Muscle layer of duodenum (tissue), 2 donors: ENCODE measurements around the gene TC2N.
A peak's percentile ranks its signal among the peaks of the same experiment; 100 is the strongest.

Source experiments
- H3K27ac ChIP-seq: one replicate; pipeline ENCODE4 v1.7.0; 2013; ENCODE audit warnings: mild to moderate bottlenecking, low read length
- H3K27me3 ChIP-seq: one replicate; pipeline ENCODE4 v1.7.0; 2013; ENCODE audit warnings: low read depth, mild to moderate bottlenecking, control low read depth, low read length
- H3K36me3 ChIP-seq, 2 donors: one replicate each; pipeline ENCODE4 v1.7.0; 2013; ENCODE audit warnings: low read length in 2 of 2, control low read depth in 1 of 2, mild to moderate bottlenecking in 1 of 2; ENCODE audit not compliant: insufficient read depth in 2 of 2, control insufficient read depth in 1 of 2
- H3K4me1 ChIP-seq, 2 donors: one replicate each; pipeline ENCODE4 v1.7.0; 2013; ENCODE audit warnings: low read length in 2 of 2, mild to moderate bottlenecking in 2 of 2, control low read depth in 1 of 2, moderate library complexity in 1 of 2; ENCODE audit not compliant: insufficient read depth in 2 of 2, control insufficient read depth in 1 of 2
- H3K4me3 ChIP-seq, 2 donors: one replicate each; pipeline ENCODE4 v1.7.0; 2013; ENCODE audit warnings: low read length in 2 of 2, low read depth in 1 of 2, mild to moderate bottlenecking in 1 of 2
- H3K9me3 ChIP-seq, 2 donors: one replicate each; pipeline ENCODE4 v1.7.0; 2013; ENCODE audit warnings: low read length in 2 of 2, control low read depth in 1 of 2, mild to moderate bottlenecking in 1 of 2; ENCODE audit not compliant: control insufficient read depth in 1 of 2
- donor health status: healthy.

Gene TC2N

DNA sequence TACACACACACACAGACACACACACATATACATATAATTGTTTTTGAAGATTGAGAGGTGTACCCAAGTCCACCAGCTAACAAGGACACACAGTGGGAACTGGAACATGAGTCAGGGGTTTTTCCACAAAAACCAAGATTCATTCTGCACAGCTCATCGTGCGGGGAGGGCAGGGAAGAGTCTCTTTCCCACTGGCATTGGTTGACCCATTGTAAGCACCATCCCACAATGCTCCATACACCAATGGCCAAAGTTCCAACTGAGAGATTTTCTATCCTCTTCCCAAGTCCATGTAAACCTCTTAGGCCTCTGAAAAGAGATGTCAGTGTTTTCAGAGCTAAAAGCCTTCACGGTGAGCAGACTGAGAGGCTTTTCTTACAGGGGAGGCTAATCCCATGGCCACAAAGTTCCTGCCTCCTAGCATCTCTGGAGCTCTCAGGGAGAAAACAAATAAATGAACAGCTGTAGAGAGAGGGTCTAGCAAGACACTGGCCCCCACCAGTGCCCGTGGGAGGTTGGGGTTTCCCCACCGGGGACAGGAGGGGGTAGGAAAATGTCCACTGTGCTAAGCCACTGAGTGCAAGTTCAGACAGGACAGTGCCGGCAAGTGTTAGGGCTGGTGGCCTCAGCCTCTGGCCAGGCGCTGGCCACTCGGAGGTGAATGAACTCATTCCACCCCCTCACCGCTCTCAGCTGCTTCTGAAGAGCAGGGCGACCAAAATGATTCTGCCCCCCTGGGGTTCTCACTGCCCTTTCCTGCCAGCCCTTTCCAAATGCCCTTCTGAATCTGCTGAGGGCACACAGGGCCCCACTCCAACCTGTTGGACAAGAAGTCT is 21.5 kb upstream of the TC2N start:
- H3K4me1 ChIP-seq = peaks cover 0 to 18% of the 10 kb centered on the region in 2 donors
- no peaks in the 10 kb centered on the region for H3K9me3 ChIP-seq
- no peak overlapping the region for H3K4me3 ChIP-seq
- H3K27ac ChIP-seq = peak overlapping the region; percentile 35
- peaks cover 4 to 12% of the 10 kb centered on the region in 2 donors for H3K36me3 ChIP-seq
- H3K27me3 ChIP-seq = no peaks in the 10 kb centered on the region

DNA sequence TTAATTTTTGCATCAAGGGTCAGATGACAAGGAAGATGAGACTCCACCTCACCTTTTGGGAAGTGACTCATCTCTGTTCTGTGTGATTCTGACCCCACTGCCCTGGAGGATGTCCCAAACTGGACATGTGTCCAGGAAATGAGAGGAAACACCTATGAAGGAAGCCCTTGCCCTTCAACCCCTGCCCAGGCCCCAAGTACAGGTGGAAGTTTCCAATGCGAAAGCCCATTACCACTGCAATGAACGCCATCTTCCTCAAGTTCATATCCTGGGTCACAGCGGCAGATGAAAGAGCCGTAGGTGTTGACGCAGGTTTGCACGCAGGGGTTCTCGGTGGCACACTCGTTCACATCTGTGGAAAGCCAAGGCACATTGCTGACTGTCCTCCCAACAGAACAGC is 19.6 kb upstream of the TC2N start:
- Histone ChIP-seq H3K36me3 (peaks cover 4 to 19% of the 10 kb centered on the region in 2 donors), H3K9me3 (no peaks in the 10 kb centered on the region), H3K4me3 (no peak overlapping the region), H3K4me1 (peaks cover 0 to 18% of the 10 kb centered on the region in 2 donors), H3K27ac (no peak overlapping the region), H3K27me3 (no peaks in the 10 kb centered on the region)

DNA sequence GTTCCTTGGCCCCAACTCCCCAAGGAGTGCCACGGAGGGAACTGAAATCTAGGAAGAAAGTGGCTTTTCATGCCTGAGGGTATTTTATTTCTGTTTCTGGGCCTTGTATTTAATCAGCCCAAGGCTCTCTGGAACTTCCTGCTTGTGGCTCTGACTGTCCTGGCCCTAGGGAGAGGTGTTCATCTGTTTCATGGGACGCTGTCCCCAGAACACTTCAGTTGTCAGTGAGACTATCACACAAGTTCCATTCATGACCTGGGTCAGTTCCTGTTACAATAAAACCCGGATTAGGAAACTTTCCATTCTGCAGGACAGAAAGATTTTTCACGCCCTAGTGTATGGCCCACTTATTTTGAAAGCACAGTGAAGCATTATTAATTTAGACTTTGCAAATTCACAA is 18.5 kb upstream of the TC2N start:
- Histone ChIP-seq H3K4me3 (no peak overlapping the region), H3K27me3 (no peaks in the 10 kb centered on the region), H3K36me3 (peaks cover 0 to 17% of the 10 kb centered on the region in 2 donors), H3K9me3 (no peaks in the 10 kb centered on the region), H3K27ac (peak overlapping the region; percentile 22), H3K4me1 (peaks cover 0 to 14% of the 10 kb centered on the region in 2 donors)

DNA sequence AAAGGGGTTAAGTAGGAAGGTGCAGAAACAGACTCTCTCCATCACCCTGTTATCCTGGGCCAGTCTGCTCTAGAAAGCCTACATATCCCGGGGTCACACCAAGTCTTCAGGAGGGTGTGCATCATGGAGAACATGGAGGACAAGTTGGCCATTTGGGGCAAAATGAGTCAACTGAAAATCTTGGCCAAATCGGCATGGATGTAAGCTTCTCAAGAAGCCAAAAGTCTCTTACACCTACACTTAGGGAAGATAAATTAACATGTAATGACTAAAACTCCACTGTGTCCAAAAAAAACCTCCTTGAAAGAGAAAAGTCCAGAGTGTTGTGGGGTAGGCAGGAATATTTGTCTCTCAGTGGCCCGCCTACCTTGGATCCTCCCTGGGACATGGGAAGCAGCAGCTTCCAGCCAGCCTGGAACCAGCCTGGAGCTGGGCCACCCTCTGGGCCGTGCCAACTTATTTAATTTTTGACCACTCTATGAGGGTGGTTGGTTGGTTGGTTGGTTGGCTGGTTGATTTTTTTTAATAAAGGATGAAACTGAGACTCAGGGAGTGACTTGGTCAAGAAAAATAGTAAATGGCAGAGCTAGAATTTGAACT is 17.9 kb upstream of the TC2N start:
- H3K27ac ChIP-seq = peak overlapping the region; percentile 22
- H3K36me3 ChIP-seq = peaks cover 0 to 16% of the 10 kb centered on the region in 2 donors
- H3K27me3 ChIP-seq = no peaks in the 10 kb centered on the region
- no peaks in the 10 kb centered on the region for H3K9me3 ChIP-seq
- H3K4me1 ChIP-seq = peaks cover 0 to 10% of the 10 kb centered on the region in 2 donors
- H3K4me3 ChIP-seq = no peak overlapping the region

DNA sequence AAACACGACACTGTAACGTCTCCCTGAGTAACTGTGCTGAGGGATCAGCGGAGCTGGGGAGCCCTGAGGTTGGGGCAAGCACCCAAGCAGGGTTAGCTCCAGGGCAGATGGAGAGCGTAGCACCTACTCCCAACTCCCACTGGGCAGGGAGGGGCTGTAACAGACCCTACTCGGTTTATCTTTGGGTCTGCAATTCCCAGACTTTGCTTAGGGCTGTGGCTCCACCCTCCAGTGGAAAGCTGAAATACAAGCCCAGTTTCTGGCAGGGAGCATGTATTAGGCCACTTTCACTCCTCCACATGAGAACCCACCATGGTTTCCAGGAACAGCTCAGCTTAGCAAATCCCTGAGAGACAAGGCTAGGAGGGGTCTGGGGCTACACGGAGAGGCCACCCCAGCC is 17.3 kb upstream of the TC2N start:
- no peaks in the 10 kb centered on the region for H3K9me3 ChIP-seq
- peaks cover 0 to 5% of the 10 kb centered on the region in 2 donors for H3K4me1 ChIP-seq
- H3K27ac ChIP-seq = peak overlapping the region; percentile 4
- no peaks in the 10 kb centered on the region for H3K27me3 ChIP-seq
- no peak overlapping the region for H3K4me3 ChIP-seq
- peaks cover 0 to 22% of the 10 kb centered on the region in 2 donors for H3K36me3 ChIP-seq

DNA sequence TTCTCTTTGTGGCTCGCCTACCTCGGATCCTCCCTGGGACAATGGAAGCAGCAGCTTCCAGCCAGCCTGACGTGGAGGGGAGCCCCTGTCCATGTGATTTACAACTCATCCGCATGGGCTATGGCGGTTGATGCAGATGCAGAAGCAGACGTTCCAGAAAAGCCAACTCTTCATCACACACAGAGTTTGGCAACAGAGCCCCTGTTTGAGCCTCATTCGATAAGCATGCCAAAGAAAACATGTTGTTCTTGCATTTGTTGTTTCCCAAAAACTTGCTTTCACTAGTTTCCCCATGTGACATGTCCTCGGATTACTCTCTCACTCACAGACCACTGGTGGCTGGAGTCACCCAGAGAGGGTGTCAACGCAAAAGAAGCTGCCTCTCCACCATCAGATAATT is 16.4 kb upstream of the TC2N start:
- Histone ChIP-seq H3K27me3 (no peaks in the 10 kb centered on the region), H3K9me3 (no peaks in the 10 kb centered on the region), H3K4me3 (no peak overlapping the region), H3K36me3 (peaks cover 0 to 28% of the 10 kb centered on the region in 2 donors), H3K4me1 (no peaks in the 10 kb centered on the region), H3K27ac (no peak overlapping the region)

DNA sequence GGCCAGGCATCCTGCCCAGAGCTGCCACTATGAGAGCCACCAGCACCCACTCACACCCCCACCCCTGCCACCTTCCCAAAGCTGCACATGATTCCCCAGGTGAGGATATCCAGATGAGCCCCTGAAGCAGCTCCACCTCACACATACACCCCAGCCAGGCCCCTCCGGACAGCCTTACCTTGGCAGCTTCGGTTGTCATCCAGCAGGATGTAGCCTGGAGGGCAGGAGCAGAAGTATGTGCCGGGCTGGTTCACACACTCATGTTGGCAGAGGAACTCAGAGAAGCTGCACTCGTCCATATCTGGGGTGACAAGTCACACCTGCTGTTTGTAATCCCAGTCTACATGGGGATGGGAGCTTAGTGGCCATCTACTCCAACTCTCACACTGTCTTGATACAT is 15.4 kb upstream of the TC2N start:
- Histone ChIP-seq H3K36me3 (peaks cover 0 to 28% of the 10 kb centered on the region in 2 donors), H3K4me1 (no peaks in the 10 kb centered on the region), H3K9me3 (no peaks in the 10 kb centered on the region), H3K27me3 (no peaks in the 10 kb centered on the region), H3K4me3 (no peak overlapping the region), H3K27ac (peak overlapping the region; percentile 9)

DNA sequence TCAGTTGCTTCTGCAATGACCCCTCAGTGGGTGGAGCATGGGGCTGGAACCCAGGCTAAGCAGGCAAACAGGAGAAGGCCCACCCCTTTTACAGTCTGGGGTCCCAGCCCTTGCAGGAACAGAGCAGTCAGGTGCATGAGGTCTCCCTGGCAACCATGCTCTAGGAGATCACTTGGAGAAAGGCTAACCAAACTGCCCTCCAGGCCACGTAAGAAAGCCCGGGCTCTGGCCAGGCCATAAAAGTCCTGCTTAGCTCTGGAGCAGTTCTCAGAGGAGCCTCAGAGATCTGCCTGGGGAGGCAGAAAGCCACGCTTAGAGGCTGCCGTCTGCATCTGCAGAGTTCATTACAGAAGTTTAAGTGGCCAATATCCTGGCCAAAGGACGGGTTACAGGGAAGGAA is 15.0 kb upstream of the TC2N start:
- no peaks in the 10 kb centered on the region for H3K9me3 ChIP-seq
- peaks cover 3 to 31% of the 10 kb centered on the region in 2 donors for H3K36me3 ChIP-seq
- H3K27me3 ChIP-seq = no peaks in the 10 kb centered on the region
- H3K27ac ChIP-seq = no peak overlapping the region
- H3K4me1 ChIP-seq = no peaks in the 10 kb centered on the region
- H3K4me3 ChIP-seq = no peak overlapping the region

DNA sequence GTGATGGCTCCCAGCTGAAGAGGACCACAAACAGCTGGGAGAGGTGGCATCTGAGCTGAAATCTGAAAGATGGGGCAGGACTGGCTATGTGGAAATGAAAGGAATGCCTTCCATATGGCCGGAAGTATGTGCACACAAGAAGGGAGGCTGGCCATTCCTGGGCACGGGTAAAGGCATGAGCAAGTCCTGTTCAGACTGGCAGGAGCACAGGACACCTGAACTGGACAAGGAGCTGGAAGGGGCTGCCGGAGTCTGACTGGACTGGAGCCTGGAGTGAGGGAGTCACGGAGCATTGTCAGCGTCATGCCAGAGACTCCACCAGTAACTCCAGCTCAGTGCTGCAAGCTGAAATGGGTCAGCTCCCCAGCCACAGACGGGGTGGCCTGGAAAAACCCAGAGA is 11.9 kb upstream of the TC2N start:
- Histone ChIP-seq H3K4me1 (no peaks in the 10 kb centered on the region), H3K36me3 (peaks cover 9 to 46% of the 10 kb centered on the region in 2 donors), H3K4me3 (no peak overlapping the region), H3K27me3 (no peaks in the 10 kb centered on the region), H3K27ac (no peak overlapping the region), H3K9me3 (no peaks in the 10 kb centered on the region)

DNA sequence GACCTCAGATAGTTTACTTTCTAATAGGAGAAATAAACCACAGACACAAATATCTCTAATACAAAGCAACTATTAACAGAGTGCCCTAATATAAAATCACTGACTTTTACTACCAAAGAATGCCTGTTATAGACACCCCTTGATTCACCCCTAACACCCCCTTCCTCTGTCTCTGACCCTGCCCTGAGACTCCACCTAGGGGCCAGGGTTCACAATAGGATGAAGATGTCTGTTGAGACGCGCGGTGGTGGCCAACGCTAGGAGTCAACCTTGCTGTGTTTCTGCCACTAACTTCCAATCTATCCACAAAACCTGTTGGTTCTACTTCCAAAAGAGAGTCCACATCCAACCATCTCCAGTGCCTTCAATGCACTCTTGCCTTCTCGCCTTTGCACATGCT is 10.9 kb upstream of the TC2N start:
- no peak overlapping the region for H3K27ac ChIP-seq
- peaks cover 9 to 46% of the 10 kb centered on the region in 2 donors for H3K36me3 ChIP-seq
- no peaks in the 10 kb centered on the region for H3K27me3 ChIP-seq
- no peaks in the 10 kb centered on the region for H3K9me3 ChIP-seq
- H3K4me3 ChIP-seq = no peak overlapping the region
- H3K4me1 ChIP-seq = no peaks in the 10 kb centered on the region

DNA sequence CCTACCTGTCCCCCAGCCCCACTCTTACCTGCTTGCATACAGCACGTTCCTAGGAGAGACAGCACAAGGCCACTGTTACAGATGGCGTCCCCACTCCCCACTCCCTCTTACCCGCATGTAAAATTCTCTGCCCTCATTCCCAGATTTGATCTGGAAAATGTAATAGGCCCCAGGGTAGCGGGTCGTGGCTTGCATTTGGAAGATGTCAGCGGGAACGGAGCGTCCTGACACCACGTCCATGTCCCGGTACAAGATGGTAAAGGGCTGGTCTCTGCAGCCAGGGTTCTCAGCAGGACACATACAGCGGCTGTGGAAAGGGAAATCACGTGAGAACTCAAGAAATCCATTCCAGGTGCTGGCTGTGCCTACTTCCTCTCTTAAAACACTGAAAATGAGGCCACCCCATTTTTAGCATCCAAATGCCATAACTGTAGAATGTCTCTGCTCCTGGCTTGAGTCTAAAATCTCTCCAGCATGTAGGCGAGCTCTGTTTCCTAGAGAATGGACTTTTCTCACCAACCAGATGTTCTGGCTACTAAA is 10.1 kb upstream of the TC2N start:
- Histone ChIP-seq H3K36me3 (peaks cover 9 to 41% of the 10 kb centered on the region in 2 donors), H3K9me3 (no peaks in the 10 kb centered on the region), H3K27ac (no peak overlapping the region)

More for the DNA sequence above, 10.1 kb upstream of the TC2N start:
- H3K4me1 ChIP-seq = peaks cover 0 to 4% of the 10 kb centered on the region in 2 donors
- H3K27me3 ChIP-seq = no peaks in the 10 kb centered on the region
- no peak overlapping the region for H3K4me3 ChIP-seq
